HG03457 (cell line): ENCODE measurements around the gene EPSTI1.
"Not testable (repeated sequence)": the region's sequence is repeated elsewhere in the genome, so short reads cannot be mapped to it uniquely, and the experiment has no call there.

Experiments
- ATAC-seq: cut with Tn5 transposase; IDR thresholded peaks from one replicate; pipeline ENCODE4 v1.9.1; 2021; ENCODE audit warnings: moderate number of reproducible peaks; ENCODE audit not compliant: unreplicated experiment

Gene EPSTI1

DNA sequence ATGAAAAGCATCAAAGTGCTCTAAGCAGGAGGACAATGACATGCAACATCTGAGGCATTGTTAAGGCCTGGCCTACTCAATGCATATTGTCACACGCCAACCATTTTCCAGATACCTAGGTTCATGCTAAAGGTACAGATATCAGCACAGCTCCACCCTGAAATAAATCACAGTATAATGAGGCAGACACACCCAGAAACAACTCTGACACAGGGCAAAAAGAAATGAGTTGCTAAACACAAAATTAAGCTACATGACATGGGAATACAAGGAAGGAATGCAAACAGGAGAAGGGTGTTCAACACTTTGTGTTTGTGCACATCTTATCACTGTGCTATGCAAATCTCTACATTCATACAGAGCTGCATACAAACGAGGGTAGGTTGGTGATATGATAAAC, 86.5 kb downstream of the EPSTI1 start:
- no peak for ATAC-seq

DNA sequence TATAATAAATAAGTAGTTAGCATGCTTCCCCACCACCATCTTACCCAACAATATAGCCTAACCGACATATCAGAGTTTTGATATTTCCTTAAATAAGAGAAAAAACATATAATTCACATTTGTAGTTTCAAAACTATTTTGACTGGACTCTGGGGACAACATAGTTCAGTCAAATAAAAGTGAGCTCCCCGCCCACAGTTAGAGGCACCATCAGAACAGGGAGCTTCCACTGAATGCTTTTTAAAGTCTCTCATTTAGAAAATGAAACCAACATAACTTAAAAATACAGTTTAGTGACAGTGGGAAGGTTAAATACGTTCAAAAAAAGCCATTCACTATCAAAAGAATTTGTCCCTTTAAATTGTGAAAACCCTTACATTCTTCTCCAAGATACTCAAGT, 92.8 kb downstream of the EPSTI1 start:
- no peak for ATAC-seq

DNA sequence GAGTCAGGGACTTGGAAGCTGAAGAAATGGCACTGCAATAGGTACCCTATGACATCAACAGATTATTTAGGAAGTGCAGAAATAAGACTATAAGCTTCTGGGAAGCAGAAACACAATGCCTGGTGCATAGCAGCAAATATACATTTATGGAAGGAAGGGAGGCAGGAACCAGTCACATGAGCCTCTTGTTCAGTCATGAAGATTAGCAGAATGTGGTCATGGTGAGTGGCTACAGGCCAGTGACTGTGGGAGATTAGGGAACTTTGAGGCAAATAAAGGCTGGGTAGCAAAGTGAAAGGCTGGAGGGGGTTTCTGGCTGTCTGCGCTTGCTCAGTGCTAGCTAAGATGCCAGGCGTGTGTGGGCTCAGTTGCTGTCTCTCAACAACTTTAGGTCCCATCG, 96.3 kb downstream of the EPSTI1 start:
- no peak for ATAC-seq

DNA sequence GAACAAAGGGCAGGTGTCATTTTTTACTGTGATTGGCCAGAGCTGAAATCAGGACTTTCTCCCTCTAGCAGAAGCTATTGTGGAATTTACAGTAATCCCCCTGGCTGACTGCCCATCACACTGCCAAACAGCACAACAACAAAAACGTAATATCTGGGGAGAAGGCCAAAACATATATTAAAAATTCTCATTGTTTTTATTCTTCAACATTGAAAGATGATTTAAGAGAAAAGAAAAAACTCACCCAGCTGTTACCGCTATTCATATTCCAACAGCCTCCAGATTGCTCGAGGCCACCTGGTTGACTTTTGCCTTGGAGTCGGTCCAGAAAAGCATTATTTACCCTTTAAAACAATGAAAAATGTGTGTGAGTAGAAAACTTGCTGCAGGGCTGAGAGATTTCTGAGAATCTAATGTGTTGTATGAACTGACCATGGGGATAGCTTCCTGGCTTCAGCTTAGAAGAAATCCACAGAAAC, 97.2 kb downstream of the EPSTI1 start:
- no peak for ATAC-seq

DNA sequence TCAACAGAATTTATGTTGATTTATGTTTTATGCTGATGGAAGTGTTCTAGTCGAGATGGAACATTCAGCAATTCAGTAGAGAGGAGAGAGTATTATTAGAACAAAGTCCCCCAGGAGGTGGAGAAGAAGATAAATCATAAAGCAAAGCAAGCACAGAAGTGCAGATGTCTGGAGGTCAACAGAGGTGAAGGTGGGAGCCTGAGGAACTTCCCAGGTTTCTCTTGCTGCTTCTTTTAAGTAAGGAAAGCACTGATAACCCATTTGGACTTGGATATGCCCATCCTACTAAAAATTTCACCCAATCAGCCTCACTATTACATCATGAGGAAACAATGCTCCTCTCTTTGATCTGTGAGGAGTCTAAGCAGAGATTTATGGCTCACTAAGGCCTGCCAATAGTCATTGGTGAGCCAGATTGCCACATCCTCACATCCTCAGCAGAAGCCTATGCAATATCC, 98.8 kb downstream of the EPSTI1 start:
- no peak for ATAC-seq

DNA sequence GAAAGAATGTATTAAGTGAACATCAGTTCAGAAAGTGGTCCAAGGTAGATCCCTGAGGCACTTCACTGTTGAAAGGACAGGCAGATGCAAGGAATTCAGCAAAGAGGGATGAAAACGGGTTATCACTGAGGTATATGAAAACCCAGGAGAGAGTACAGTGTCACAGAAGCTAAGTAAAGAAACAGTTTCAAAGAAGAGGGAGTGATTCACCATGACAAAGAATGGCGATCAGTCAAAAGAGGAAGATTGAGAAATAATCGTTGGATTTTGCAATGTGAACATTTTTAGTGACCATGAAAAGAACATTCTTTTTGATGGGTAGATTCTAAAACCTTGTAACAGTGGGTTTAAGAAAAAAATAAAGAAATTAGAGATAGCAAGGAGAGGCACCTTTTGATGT, 99.3 kb downstream of the EPSTI1 start:
- ATAC-seq = no peak

DNA sequence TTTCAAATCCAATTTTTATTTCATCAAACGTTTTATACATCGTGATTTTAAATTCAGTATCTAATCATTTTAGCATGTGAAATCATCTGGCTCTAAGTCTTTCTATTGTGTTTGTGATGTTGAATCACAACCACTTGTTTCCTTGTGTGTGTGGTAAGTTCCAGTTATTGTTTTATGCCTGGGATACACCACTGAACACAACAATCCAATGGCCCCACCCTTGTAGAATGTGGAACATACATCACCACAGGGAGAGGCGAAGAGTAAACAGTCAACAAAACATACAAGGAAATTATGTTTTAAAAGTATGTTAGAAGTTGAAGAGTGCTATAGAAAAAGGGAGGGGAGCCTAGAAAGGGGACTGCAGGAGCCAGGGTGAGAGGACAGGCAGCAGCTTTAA, 100.5 kb downstream of the EPSTI1 start:
- ATAC-seq = no peak

DNA sequence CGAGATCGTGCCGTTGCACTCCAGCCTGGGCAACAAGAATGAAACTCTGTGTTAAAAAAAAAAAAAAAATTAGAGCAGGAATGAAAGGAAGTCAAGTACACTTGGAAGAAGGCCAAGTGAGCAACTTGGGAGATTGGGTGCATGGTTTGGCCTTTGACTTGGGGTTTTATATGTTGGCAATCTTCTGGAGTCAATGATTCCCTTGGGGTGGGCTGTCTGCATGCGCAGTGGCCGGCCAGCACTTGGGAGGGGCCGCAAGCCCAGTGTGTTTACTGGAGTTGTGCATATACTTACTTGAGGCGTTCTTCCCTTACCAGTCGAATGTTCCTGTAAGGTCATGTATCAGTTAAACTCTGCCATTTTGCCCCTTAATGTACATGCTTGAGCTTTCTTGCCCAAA, 106.7 kb downstream of the EPSTI1 start:
- ATAC-seq = no peak

DNA sequence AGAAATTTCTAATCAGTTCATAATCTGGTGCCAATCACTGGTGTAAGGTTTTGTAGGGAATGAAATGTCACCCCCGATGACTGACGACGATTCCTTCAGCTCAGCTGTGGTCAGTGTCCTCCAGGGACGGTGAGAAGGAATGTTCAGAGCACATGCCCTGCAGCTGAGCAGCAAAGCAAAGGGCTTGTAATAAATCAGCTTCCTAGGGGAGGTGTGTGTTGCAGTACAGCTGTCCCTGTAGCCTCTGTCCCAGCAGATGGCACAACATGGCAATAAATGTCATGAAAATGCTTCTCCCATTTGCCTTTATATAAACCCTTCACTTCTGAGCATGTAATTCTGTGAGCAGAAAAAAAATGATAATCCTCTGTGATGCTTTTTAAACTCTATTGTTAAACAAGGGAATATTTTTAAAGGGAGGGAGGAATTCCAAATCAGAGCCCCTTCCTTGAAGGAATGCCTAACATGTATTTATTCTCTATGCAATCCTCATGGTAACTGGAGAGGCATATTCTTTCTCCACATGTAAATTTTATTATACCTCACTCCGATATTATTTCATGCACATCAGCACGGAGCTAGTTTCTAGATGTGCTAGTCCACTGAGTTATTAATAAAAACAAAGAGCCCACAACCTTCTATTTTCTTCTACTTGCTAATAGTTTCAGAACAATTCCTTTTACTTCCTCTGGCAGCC, 108.1 kb downstream of the EPSTI1 start:
- no peak for ATAC-seq

DNA sequence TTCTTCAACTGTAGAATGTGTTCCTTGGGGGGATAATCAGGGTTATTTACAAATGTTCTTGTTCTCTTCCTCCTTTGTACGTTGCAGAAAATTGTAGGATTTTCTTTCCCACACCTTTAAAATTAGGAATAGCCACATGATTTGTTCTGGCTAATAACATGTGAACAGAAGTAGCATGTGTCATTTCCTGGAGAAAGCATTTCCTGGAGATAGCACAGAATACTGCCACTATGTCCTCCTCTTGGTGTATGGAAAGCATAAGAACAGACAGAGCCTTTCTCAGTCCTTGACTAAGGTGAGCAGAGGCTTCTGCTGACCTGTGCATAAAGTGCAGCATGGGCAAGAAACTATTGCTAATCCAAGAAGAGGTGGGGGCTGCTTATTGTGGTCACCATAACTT, 108.9 kb downstream of the EPSTI1 start:
- ATAC-seq = no peak

DNA sequence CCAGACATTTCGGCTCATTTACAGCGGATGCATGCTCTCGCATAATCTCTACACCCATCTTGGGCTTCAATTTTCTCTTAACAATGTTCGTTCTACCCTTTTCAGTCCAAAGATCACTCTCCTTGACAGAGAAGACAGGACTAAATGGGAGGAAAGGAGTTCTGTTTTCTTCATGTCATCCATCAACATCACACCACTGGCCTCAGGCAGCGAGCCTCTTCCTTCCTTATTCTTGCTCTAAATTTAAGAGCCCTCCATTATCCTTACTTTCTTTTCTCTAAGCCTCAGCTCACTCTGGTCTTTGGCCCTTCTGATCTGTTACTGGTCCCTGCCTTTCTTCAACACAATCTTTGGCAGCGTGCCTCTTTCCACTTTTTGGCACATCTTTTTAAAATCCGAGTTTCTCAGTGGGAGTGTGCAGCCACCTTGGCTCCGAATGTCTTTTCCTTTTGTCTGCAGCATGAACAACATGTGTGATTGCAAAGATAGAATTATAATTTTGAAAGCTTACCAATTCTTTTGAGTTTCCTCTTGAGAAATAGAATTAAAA, 111.9 kb downstream of the EPSTI1 start:
- no peak for ATAC-seq

DNA sequence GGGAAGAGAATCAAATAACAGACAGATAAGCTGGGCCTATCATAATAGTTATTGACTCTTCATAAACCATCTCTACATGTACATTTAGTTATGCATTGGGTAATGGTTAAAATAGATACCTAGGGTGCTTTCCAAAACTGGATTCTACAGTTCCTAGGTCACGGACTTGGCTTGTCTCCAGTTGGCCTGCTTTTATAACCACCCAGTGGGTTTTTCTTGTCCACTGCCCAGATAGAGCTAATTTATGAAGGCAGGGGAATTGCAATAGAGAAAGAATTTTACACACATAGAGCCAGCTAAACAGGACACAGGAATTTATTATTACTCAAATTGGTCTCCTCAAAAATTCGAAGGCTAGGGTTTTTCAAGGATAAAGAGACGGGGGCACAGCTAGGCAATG, 113.3 kb downstream of the EPSTI1 start:
- no peak for ATAC-seq

DNA sequence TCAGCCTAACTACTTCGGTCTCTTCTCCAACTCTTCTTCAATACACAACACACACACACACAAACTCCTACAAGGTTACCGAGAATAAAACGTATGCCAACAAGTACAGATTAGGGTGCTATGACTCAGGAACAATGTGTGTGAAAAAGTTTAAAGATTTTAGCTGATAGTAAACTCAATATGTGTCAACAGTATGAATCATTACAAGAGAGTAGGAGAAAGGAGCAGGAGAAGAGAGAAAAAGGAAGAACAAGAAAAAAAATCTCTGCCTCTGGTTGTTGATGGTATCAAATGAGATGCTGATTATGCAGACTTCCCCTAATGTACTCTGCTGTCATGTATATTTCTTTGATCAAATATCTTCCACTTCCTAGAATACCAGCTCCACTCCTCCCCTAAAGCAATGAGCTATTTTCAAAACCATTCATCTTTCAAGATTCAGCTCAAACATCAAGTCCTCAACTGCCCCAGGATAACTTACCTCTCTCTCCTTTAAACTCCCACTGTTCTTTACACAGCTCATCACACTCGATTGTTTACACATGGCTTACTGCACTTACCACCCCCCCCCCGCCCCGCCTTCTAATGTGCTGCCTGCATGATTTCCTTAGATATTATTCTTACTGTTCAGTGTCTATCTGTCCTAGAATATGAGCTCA, 115.0 kb downstream of the EPSTI1 start:
- no peak for ATAC-seq

DNA sequence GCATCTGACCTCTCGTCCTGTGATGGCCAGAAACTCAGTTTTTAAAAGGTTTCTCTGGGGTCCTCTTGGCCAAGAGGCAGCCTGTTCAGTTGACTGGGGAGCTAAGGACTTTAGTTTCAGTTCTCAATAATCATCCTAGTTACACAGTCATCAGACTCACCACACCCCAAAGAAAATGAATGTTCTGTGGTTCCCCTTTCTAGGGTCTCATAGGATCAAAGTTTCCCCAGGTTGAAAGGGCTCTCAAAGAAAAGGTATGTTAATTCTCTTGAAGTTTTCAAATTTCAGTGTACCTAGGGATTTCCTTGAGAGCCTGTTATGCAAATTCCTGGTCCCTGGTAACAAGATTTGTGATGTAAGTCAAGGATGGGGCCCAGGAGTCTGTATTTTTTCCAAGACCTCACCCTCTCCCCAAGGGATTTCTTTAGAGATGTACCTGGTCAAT, 115.7 kb downstream of the EPSTI1 start:
- peak; percentile 80 for ATAC-seq

DNA sequence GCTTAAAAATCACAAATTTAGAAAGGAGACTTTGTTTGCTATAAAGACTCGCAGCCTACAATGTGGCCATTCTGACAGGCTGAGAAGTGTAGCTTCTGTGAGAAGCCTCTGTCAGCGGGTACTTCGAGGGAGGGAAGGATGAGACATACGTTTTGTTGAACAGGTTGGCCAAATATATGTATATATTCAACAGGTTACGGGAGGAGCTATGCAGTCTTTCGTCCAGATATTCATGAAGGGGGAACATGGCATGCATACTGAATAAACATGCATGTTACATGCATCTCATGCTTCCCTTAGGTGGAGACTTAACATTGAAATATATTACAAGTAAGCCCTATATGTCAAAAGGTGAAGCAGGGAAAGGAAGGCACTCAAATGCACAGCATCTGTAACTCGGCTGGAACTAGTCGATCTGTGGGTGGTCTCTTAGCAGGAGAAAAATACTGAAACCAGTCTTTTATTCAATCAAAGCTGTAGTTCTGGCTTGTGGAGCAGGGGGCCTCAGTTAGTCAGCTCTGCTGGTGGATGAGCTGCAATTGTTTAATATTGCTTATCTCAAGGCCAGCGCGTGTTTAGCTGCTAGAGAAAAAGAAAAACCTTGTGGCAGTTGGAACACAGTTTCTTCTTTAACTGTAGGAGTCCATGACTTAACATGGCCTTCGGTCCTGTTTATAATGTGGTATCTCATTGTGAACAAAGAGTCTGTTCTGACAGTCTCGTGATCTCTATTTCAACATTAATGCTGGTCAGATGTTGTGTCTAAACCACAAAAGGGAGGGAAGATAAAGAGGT, 116.4 kb downstream of the EPSTI1 start:
- ATAC-seq = peak; percentile 6

DNA sequence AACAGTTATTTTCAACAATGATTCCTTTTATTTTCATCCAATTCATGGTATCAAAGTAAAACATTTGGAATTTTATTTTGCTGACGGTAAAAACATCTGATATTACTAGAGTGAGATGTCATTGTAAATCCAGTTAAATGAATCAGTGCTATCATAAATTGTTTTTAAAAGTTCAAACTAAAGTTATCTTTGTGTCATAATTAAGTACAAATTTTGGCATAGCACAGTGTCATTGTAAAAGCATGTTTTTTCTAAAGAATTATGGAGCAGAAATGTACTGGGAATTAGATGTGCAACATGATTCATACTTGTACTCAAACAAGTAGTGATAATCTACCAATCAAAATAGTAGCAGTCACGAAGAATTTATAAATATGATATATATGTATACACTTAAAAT, 117.8 kb downstream of the EPSTI1 start:
- no peak for ATAC-seq

DNA sequence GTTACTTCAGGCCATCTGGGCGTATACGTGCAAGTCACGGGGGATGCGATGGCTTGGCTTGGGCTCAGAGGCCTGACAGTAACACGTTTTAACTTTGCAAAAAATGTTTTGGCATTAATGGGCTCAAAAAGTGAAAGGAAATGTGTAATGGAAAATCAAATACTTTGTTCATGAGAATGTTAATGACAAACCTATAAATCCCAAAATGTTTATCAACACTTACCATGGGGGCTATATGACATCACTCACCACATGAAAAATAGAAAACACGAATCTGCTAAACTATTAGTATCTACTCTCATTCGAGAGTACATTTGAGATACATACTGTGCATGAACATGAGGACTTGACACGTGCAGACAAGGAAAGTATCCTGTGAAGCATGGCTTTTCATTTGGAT, 119.0 kb downstream of the EPSTI1 start:
- no peak for ATAC-seq

DNA sequence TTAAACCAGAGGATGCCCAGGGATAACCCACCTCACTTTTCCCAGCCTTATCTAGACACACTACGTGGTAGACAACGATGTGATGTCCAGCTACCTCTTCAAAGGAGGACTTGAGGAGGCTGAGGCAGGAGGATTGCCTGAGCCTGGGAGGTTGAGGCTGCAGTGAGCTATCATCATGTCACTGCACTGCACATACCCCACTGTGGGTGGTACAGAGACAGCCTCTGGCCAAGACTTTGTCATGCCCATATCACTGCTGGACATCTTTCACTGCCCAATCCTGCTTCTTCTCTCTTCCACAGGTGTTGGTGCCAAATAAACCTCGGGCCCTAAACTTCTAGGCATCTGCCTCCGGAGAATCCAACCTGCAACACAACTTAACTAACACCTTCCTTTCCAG, 124.8 kb downstream of the EPSTI1 start:
- no peak for ATAC-seq

DNA sequence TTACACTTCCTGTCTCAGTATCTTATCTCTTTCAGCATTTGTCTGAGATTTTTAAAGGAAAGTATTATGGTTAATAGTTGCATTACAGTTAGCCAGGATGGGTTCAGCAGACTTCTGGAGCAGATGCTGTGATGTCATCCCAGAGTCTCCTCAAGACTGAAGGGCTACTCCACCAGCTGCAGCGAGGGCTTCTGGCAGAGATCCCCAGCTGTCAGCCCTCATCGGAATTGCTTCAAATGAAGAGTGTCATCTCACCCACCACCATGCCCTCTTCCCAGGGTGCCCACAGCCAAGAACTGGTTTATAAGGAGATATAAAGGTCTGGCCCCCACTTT, 126.3 kb downstream of the EPSTI1 start:
- no peak for ATAC-seq

DNA sequence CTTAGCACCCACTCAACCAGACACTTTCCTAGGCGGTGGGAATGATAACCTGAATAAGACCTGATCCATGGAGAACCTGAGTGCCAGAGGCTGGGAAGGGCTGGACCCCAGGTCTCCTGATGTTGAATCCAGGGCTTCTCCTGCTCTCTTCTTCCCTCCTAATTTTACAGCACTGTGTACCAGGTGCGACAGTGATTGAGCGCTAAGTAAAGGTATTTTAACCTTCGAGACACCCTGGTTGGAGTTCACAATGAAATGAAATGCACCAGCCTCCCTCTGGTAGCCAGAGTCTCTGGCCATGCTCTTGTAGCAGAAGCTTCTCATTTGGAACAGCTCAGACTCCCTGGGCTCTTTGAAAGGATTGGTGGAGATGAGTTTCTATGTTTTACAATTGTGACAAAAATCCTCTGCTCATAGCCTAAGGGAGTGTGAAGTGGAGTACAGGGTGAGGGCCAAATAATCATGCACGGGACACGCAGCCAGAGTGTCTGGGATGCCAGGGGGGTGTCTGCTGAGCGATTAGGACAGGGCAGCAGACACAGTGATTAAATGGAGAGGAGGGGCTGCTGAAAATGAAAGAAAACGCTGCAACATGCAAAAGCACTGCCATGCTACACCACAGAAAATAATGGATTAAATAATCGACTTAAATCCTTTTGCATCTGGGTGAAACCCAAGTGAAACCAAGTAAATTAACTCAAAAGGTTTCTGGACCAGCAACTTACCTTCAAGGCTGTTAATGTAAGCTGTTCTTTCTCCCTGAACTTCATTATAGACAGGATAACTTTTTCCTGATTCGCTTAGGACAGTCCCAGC, 126.9 kb downstream of the EPSTI1 start:
- no peak for ATAC-seq

DNA sequence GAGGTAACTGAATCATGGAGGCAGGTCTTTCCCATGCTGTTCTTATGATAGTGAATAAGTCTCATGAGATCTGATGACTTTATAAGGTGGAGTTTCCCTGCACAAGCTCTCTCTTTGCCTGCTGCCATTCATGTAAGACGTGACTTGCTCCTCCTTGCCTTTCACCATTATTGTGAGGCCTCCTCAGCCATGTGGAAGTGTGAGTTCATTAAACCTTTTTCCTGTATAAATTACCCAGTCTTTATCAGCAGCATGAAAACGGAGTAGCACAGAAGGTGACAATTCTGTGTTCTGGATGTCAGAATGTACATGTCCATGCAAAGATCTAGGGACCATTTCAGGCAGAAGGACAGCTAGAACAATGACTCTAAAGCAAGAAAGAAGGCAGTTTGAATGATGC, 129.7 kb downstream of the EPSTI1 start:
- not testable (repeated sequence) for ATAC-seq
